Measurements from ENCODE around the gene SDR42E2. TPM values are rescaled to one million over a fixed set of nuclear protein-coding genes. Genes with fewer than 3 reads are reported as not detected.

Gene SDR42E2
- total and polyA plus RNA-seq, 10 of the 15 experiments (the other 5 are each of a cell fraction or from before 2014, with no cell fraction given), result 0.01 to 0.09 (median 0.08) TPM; not detected in 4

DNA sequence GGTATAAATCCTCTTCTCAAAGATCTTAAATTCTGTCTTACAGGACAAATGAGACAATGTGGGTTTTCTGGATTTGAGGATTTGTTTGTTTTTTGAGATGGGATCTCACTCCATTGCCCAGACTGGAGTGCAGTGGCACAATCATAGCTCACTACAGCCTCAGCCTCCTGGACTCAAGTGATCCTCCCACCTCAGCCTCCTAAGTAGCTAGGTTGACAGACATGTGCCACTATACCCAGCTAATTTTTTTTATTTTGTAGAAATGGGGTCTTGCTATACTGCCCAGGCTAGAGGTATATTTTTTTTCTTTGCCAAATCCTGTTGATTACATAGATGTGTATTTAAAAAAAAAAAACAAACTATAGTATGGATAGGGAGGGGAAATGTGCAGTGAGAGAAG lies 31.8 kb upstream of the SDR42E2 start (continued):
- TF ChIP-seq, protein P1, sequence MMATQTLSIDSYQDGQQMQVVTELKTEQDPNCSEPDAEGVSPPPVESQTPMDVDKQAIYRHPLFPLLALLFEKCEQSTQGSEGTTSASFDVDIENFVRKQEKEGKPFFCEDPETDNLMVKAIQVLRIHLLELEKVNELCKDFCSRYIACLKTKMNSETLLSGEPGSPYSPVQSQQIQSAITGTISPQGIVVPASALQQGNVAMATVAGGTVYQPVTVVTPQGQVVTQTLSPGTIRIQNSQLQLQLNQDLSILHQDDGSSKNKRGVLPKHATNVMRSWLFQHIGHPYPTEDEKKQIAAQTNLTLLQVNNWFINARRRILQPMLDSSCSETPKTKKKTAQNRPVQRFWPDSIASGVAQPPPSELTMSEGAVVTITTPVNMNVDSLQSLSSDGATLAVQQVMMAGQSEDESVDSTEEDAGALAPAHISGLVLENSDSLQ (IDR thresholded peaks at IDR 0.05), result no peak

DNA sequence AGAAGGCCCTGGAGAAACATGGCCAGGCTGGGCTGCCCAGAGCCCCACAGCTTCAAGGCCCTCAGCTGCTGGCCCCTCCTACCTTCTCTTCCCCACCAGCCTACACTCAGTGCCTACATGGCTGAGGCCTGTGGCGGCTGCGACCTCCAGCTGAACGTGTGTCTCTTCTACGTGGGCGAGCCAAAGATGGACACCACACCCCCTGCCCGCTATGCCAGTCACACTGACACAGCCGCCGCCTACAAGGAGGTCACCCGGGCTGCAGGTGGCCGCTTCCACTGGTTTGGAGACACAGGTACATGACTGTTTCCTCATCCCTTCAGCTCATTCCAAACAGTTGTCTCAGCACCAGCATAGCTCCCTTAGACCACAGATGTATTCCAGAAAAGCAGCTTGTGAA lies 29.5 kb upstream of the SDR42E2 start:
- 48% methylated on average over 10 of the region's 10 CpGs for WGBS (ENCODE audit: insufficient coverage, insufficient replicate concordance, low lambda C conversion rate, missing lambda C conversion rate)
- no peaks in the 10 kb centered on the region for H3K9me3 ChIP-seq (replicated peaks; ENCODE audit: control insufficient read depth, insufficient read depth, low read length)
- ChIA-PET CTCF (no interaction called here), POLR2A (no interaction called here), SMC1A (ENCODE audit: uncharacterized antibody, unreplicated experiment) (interaction anchor here (0.7 kb wide), 1 partner anchor 56 kb away, joined by 3 read pairs; no protein-coding TSS in a partner anchor), RAD21 (ENCODE audit: unreplicated experiment) (interaction anchor here (0.6 kb wide), 1 partner anchor 1377 kb away, joined by 3 read pairs; no protein-coding TSS in a partner anchor)
- TF ChIP-seq KDM1A (IDR thresholded peaks at IDR 0.05; ENCODE audit: borderline replicate concordance), result no peak
- TF ChIP-seq SP1 (IDR thresholded peaks at IDR 0.05; ENCODE audit: low read depth, low read length), result no peak
- TF ChIP-seq RUNX3 (IDR thresholded peaks at IDR 0.05; ENCODE audit: low read length), result no peak
- TF ChIP-seq, protein P2, sequence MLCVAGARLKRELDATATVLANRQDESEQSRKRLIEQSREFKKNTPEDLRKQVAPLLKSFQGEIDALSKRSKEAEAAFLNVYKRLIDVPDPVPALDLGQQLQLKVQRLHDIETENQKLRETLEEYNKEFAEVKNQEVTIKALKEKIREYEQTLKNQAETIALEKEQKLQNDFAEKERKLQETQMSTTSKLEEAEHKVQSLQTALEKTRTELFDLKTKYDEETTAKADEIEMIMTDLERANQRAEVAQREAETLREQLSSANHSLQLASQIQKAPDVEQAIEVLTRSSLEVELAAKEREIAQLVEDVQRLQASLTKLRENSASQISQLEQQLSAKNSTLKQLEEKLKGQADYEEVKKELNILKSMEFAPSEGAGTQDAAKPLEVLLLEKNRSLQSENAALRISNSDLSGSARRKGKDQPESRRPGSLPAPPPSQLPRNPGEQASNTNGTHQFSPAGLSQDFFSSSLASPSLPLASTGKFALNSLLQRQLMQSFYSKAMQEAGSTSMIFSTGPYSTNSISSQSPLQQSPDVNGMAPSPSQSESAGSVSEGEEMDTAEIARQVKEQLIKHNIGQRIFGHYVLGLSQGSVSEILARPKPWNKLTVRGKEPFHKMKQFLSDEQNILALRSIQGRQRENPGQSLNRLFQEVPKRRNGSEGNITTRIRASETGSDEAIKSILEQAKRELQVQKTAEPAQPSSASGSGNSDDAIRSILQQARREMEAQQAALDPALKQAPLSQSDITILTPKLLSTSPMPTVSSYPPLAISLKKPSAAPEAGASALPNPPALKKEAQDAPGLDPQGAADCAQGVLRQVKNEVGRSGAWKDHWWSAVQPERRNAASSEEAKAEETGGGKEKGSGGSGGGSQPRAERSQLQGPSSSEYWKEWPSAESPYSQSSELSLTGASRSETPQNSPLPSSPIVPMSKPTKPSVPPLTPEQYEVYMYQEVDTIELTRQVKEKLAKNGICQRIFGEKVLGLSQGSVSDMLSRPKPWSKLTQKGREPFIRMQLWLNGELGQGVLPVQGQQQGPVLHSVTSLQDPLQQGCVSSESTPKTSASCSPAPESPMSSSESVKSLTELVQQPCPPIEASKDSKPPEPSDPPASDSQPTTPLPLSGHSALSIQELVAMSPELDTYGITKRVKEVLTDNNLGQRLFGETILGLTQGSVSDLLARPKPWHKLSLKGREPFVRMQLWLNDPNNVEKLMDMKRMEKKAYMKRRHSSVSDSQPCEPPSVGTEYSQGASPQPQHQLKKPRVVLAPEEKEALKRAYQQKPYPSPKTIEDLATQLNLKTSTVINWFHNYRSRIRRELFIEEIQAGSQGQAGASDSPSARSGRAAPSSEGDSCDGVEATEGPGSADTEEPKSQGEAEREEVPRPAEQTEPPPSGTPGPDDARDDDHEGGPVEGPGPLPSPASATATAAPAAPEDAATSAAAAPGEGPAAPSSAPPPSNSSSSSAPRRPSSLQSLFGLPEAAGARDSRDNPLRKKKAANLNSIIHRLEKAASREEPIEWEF (IDR thresholded peaks at IDR 0.05; ENCODE audit: insufficient replicate concordance, low read depth, low read length), result no peak
- no peak for TF ChIP-seq SREBF1 (IDR thresholded peaks at IDR 0.05; ENCODE audit: low read length)
- TF ChIP-seq JUNB (IDR thresholded peaks at IDR 0.05), result no peak
- TF ChIP-seq RAD51 (IDR thresholded peaks at IDR 0.05), result no peak
- TF ChIP-seq YY1 (IDR thresholded peaks at IDR 0.05; ENCODE audit: low read depth, low read length), result no peak
- no peak for TF ChIP-seq MTA2 (IDR thresholded peaks at IDR 0.05; ENCODE audit: low read depth)
- no peak overlapping the region for H3K4me2 ChIP-seq (ENCODE audit: control insufficient read depth, insufficient read depth)
- no peaks in the 10 kb centered on the region for H3K27me3 ChIP-seq (replicated peaks in 1 of 2; ENCODE audit: control insufficient read depth in 2 of 2, insufficient read depth in 2 of 2, low read length in 1 of 2)
- in situ Hi-C loops (cut with MboI) (loop anchor here (5.0 kb wide), 1 partner anchor 50 kb away; no protein-coding TSS in a partner anchor), intact Hi-C loops (cut with micrococcal nuclease; ENCODE audit: unreplicated experiment) (no loop called here)
- DNase-seq (ENCODE audit: low read depth, low spot score), result no peak
- no peaks in the 10 kb centered on the region for H3K79me2 ChIP-seq (ENCODE audit: control insufficient read depth, insufficient read depth, low read length)
- no peak overlapping the region for H3K9ac ChIP-seq (ENCODE audit: control insufficient read depth, insufficient read depth, low read length)
- H3K4me1 ChIP-seq (ENCODE audit: control insufficient read depth, insufficient read depth, low read length), result no peaks in the 10 kb centered on the region
- no peaks in the 10 kb centered on the region for H3K36me3 ChIP-seq (ENCODE audit: control insufficient read depth in 2 of 2, insufficient read depth in 2 of 2, low read length in 1 of 2)
- H4K20me1 ChIP-seq (ENCODE audit: control insufficient read depth, insufficient read depth), result no peaks in the 10 kb centered on the region
- H3K27ac ChIP-seq (ENCODE audit: control insufficient read depth, insufficient read depth), result no peak overlapping the region
- no peak overlapping the region for H3K4me3 ChIP-seq
- BruUV-seq (replicated peaks), result no TSS peak
- no peak overlapping the region for H2AFZ ChIP-seq (ENCODE audit: control insufficient read depth, low read depth, low read length)
- FAIRE-seq, result no peak
- ATAC-seq, result no peak

Data from GM12878 (cell line).